NB4 (cell line): ENCODE measurements around the gene NFIA.

ENCODE experiments used
- MYC ChIP-seq: IDR thresholded peaks from 2 replicates; pipeline ENCODE4 v1.6.1; 2011; ENCODE audit warnings: low read depth, low read length
- POLR2A ChIP-seq: IDR thresholded peaks from 2 replicates; pipeline ENCODE4 v1.6.1; 2011; ENCODE audit warnings: mild to moderate bottlenecking; ENCODE audit not compliant: insufficient read length; ENCODE audit errors: extremely low read depth
- TF ChIP-seq, protein P1 (sequence below): IDR thresholded peaks from one replicate; pipeline ENCODE4 v1.5.1; 2012; ENCODE audit warnings: low read depth, low read length
- TF ChIP-seq, protein P2 (sequence below): IDR thresholded peaks from 2 replicates; pipeline ENCODE4 v1.6.1; 2011; ENCODE audit warnings: low read depth, low read length

DNA sequence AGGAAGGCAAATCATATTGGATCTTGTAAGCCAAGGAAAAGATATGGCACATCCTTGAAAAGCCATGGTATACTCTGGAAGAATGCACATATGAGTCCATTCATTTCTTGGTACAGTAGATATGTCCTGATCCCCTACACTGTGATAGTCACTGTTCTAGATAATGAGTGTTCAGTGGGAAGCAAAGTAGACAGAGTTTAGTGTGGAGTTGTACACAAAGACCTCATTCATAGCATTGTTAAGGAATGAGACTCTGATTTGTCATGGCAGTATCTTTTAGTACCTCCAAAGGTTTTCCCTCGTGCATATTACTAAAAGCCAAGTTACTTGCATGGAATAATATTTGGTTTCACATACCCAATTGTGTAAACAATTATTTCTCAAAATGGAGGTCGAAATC, 204.7 kb downstream of the NFIA start:
- TF ChIP-seq, protein P1, sequence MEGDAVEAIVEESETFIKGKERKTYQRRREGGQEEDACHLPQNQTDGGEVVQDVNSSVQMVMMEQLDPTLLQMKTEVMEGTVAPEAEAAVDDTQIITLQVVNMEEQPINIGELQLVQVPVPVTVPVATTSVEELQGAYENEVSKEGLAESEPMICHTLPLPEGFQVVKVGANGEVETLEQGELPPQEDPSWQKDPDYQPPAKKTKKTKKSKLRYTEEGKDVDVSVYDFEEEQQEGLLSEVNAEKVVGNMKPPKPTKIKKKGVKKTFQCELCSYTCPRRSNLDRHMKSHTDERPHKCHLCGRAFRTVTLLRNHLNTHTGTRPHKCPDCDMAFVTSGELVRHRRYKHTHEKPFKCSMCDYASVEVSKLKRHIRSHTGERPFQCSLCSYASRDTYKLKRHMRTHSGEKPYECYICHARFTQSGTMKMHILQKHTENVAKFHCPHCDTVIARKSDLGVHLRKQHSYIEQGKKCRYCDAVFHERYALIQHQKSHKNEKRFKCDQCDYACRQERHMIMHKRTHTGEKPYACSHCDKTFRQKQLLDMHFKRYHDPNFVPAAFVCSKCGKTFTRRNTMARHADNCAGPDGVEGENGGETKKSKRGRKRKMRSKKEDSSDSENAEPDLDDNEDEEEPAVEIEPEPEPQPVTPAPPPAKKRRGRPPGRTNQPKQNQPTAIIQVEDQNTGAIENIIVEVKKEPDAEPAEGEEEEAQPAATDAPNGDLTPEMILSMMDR = no peak
- TF ChIP-seq POLR2A (no peak), MYC (no peak)
- TF ChIP-seq, protein P2, sequence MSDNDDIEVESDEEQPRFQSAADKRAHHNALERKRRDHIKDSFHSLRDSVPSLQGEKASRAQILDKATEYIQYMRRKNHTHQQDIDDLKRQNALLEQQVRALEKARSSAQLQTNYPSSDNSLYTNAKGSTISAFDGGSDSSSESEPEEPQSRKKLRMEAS = no peak
